A549 (cell line): ENCODE data around the gene CCR5.

ENCODE experiments used
- JUNB ChIP-seq: fragments of >200 bp; sonication (Bioruptor Twin); formaldehyde crosslinking; IDR thresholded peaks from 2 replicates; pipeline ENCODE4 v1.6.1; 2016
- ZFP36 ChIP-seq: fragments of 450-650 bp; IDR thresholded peaks from 2 replicates; pipeline ENCODE4 v1.6.1; 2014; ENCODE audit warnings: borderline replicate concordance; ENCODE audit not compliant: partially characterized antibody
- TF ChIP-seq, protein P1 (sequence below): fragments of >200 bp; sonication (Bioruptor Twin); formaldehyde crosslinking; IDR thresholded peaks from 3 replicates; pipeline ENCODE4 v1.5.1; 2016

DNA sequence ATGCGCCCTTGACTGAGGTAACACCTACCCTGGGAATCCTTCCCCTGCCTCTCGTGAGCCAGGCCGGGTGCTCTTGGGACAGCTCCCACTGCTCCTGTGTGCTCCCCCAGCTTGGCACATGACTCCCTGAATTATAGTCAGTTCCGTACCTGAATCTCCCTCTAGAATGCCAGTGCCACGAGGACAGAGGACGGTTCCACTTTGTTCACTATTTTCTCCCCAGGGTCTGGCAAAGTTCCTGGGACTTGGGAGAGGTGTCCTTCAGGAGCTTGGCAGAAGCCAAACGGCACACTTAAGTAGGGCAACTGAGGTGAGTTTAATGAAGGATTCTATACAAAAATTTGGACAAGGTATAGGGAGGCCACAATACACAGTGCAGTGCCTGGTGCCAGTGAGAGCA, 26.4 kb downstream of the CCR5 start:
- TF ChIP-seq, protein P1, sequence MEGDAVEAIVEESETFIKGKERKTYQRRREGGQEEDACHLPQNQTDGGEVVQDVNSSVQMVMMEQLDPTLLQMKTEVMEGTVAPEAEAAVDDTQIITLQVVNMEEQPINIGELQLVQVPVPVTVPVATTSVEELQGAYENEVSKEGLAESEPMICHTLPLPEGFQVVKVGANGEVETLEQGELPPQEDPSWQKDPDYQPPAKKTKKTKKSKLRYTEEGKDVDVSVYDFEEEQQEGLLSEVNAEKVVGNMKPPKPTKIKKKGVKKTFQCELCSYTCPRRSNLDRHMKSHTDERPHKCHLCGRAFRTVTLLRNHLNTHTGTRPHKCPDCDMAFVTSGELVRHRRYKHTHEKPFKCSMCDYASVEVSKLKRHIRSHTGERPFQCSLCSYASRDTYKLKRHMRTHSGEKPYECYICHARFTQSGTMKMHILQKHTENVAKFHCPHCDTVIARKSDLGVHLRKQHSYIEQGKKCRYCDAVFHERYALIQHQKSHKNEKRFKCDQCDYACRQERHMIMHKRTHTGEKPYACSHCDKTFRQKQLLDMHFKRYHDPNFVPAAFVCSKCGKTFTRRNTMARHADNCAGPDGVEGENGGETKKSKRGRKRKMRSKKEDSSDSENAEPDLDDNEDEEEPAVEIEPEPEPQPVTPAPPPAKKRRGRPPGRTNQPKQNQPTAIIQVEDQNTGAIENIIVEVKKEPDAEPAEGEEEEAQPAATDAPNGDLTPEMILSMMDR: no peak
- TF ChIP-seq ZFP36 (no peak), JUNB (no peak)
